Endothelial cell of umbilical vein (primary cell): ENCODE results near the gene DGKI. TPM values are rescaled to one million over a fixed set of nuclear protein-coding genes. Genes with fewer than 3 reads are reported as not detected.

Source experiments
- BruUV-seq: library from RNA; stranded (reverse); fragments of 400-500 nt; replicated peaks from 2 replicates; lab custom pipeline; 2021; lab: Mats Ljungman, UMichigan
- CTCF ChIA-PET: fragments of 300-600, 350-600 bp; sonication (Branson Sonifier 250); formaldehyde crosslinking; loops from one replicate; lab custom pipeline; 2021; ENCODE audit warnings: antibody characterized with exemption, inconsistent platforms; lab: Charles Lee
- POLR2A ChIA-PET: fragments of 300-600, 350-600 bp; sonication (Branson Sonifier 250); formaldehyde crosslinking; loops from one replicate; lab custom pipeline; 2021; ENCODE audit warnings: antibody characterized with exemption, inconsistent platforms; lab: Charles Lee
- DNase-seq: peaks from one replicate; pipeline ENCODE4 v3.0.0-alpha.2; 2011; ENCODE audit warnings: low read depth, low spot score
- FAIRE-seq: peaks from 2 replicates; lab custom pipeline; 2011; peaks lifted over from hg19 to GRCh38; lab: Jason Lieb, UNC
- H2AFZ ChIP-seq: 2 replicates; pipeline ENCODE4 v1.6.0; 2012; ENCODE audit warnings: low read depth, low read length, control low read depth, inconsistent platforms
- H3K27ac ChIP-seq: 2 replicates; pipeline ENCODE4 v1.5.1; 2011; ENCODE audit warnings: low read depth, mild to moderate bottlenecking, control low read depth, low read length, moderate library complexity; ENCODE audit not compliant: insufficient read depth
- H3K27me3 ChIP-seq, 2 experiments: 2 replicates each; pipeline versions ENCODE4 v1.6.0 to v1.6.1; 2011; ENCODE audit warnings: low read length in 2 of 2, mixed read lengths in 1 of 2; ENCODE audit not compliant: control insufficient read depth in 2 of 2, insufficient read depth in 2 of 2
- H3K36me3 ChIP-seq, 2 experiments: 2 replicates in 1 of 2; 3 replicates in 1 of 2; pipeline ENCODE4 v1.5.1; 2011; ENCODE audit warnings: low read length in 2 of 2, mild to moderate bottlenecking in 1 of 2, moderate library complexity in 1 of 2; ENCODE audit not compliant: control insufficient read depth in 2 of 2, insufficient read depth in 2 of 2; ENCODE audit errors: extremely low read depth in 1 of 2
- H3K4me1 ChIP-seq: 3 replicates; pipeline ENCODE4 v1.5.1; 2011; ENCODE audit warnings: mild to moderate bottlenecking, low read length; ENCODE audit not compliant: control insufficient read depth, insufficient read depth; ENCODE audit errors: extremely low read depth
- H3K4me2 ChIP-seq: 2 replicates; pipeline ENCODE4 v1.6.1; 2011; ENCODE audit warnings: low read length, control low read depth, mixed read lengths; ENCODE audit not compliant: insufficient read depth
- H3K4me3 ChIP-seq, 3 experiments: fragments of 200-600 bp in 1 of 3; sonication (generic), shearing (Covaris generic) in 1 of 3; replicated peaks in 1 of 3; 2 replicates each; pipeline ENCODE4 v1.5.1; 2011 to 2016; ENCODE audit warnings: control low read depth in 3 of 3, low read length in 3 of 3, mild to moderate bottlenecking in 2 of 3, inconsistent platforms in 1 of 3, low read depth in 1 of 3, moderate library complexity in 1 of 3; ENCODE audit not compliant: insufficient read depth in 1 of 3
- H3K79me2 ChIP-seq: 2 replicates; pipeline ENCODE4 v1.6.0; 2012; ENCODE audit warnings: low read length, inconsistent platforms; ENCODE audit not compliant: control insufficient read depth, insufficient read depth
- H3K9ac ChIP-seq: replicated peaks from 2 replicates; pipeline ENCODE3; 2011; ENCODE audit warnings: low read length, control low read depth; ENCODE audit not compliant: insufficient read depth; ENCODE audit errors: extremely low read depth
- H3K9me1 ChIP-seq: replicated peaks from 3 replicates; pipeline ENCODE4 v1.6.0; 2011; ENCODE audit warnings: mild to moderate bottlenecking, low read length; ENCODE audit not compliant: control insufficient read depth, insufficient read depth; ENCODE audit errors: extremely low read depth
- H3K9me3 ChIP-seq: replicated peaks from 2 replicates; pipeline ENCODE4 v1.5.1; 2012; ENCODE audit warnings: low read length, inconsistent platforms; ENCODE audit not compliant: control insufficient read depth, insufficient read depth
- H4K20me1 ChIP-seq: replicated peaks from 2 replicates; pipeline ENCODE3; 2011; ENCODE audit warnings: mild to moderate bottlenecking, low read length; ENCODE audit not compliant: control insufficient read depth, insufficient read depth; ENCODE audit errors: extremely low read depth
- EZH2 ChIP-seq: IDR thresholded peaks from 2 replicates; pipeline ENCODE4 v1.6.1; 2012; ENCODE audit warnings: borderline replicate concordance, low read depth, mild to moderate bottlenecking, moderate library complexity, low read length, inconsistent platforms; ENCODE audit not compliant: severe bottlenecking
- FOS ChIP-seq: IDR thresholded peaks from 2 replicates; pipeline ENCODE4 v1.6.1; 2011; ENCODE audit warnings: mild to moderate bottlenecking, low read length, moderate library complexity, borderline replicate concordance; ENCODE audit not compliant: insufficient read depth
- GATA2 ChIP-seq: IDR thresholded peaks from 2 replicates; pipeline ENCODE4 v1.7.0; 2011; ENCODE audit warnings: low read depth, mild to moderate bottlenecking, moderate library complexity, mixed read lengths, low read length; ENCODE audit not compliant: insufficient read length, insufficient read depth
- JUN ChIP-seq: IDR thresholded peaks from 2 replicates; pipeline ENCODE4 v1.6.1; 2011; ENCODE audit warnings: borderline replicate concordance, low read depth; ENCODE audit not compliant: insufficient read length, insufficient read depth
- MYC ChIP-seq: IDR thresholded peaks from one replicate; pipeline ENCODE4 v1.6.1; 2011; ENCODE audit warnings: mild to moderate bottlenecking, low read depth, low read length
- POLR2A ChIP-seq: IDR thresholded peaks from 2 replicates; pipeline ENCODE4 v1.6.1; 2012; ENCODE audit warnings: low read depth, mild to moderate bottlenecking, control low read depth, low read length
- POLR2AphosphoS5 ChIP-seq: IDR thresholded peaks from 2 replicates; pipeline ENCODE4 v1.6.1; 2012; ENCODE audit warnings: low read depth, mild to moderate bottlenecking, control low read depth, low read length, moderate library complexity; ENCODE audit not compliant: insufficient read depth
- dilution Hi-C: fragments of 300-500 bp; cut with MboI; formaldehyde crosslinking; loops from one replicate; pipeline ENCODE4 v1.15.0; 2019; ENCODE audit warnings: low sequenced_read_pairs; ENCODE audit not compliant: extremely low pct_ligation_motif_present
- intact Hi-C: fragments of 100-400 bp; cut with micrococcal nuclease; formaldehyde crosslinking; loops from one replicate; pipeline ENCODE4 v1.10.0; 2022
- polyA plus RNA-seq, 4 experiments: library from polyadenylated mRNA; depleted of rRNA in 3 of 4; stranded (reverse) in 3 of 4; unstranded in 1 of 4; fragments of >200 nt; gene quantifications; 2 replicates each; pipeline versions ENCODE4 v1.2.1 to v1.2.3, GENCODE V29; 2011 to 2012; ENCODE audit warnings: missing spikeins in 1 of 4
- total RNA-seq: library from RNA; stranded (reverse); gene quantifications from 2 replicates; pipeline ENCODE4 v1.2.3, GENCODE V29; 2021
- TF ChIP-seq, protein P1 (sequence below), 2 donors: IDR thresholded peaks; 1 replicate in 1 of 2; 2 replicates in 1 of 2; pipeline ENCODE4 v1.5.1; 2011; ENCODE audit warnings: low read length in 2 of 2, mild to moderate bottlenecking in 2 of 2, moderate library complexity in 2 of 2, control low read depth in 1 of 2, inconsistent platforms in 1 of 2, low read depth in 1 of 2; ENCODE audit not compliant: insufficient read depth in 1 of 2; ENCODE audit errors: extremely low read depth in 1 of 2
- TF ChIP-seq, protein P2 (sequence below): IDR thresholded peaks from 2 replicates; pipeline ENCODE4 v1.6.1; 2011; ENCODE audit not compliant: insufficient read depth, insufficient read length

Gene DGKI
- total and polyA plus RNA-seq, 2 donors (not counting 3 experiments of a cell fraction or from before 2014, with no cell fraction given): 0.11 to 0.51 TPM

DNA sequence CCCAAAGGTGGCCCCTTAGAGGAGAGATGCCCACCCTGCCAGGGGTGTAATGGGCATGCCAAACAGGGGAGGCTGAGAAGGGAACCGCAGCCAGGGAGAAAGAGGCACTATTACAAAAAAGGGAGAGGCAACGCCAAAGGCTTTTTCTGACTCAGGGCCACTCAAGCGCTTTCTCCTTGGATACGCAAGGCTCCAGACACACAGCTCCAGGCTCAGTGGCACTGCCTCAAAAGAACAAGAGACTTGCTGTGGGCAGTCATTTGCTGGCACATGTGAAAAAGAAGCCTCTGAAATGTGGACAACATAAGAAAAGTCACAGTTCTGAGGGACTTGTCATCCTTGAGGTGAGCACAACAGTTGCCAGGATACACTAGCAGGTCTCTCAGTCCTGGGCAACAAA lies 128.4 kb downstream of the DGKI start:
- Histone ChIP-seq H4K20me1 (no peaks in the 10 kb centered on the region), H3K27me3 (peaks cover 0 to under 1% of the 10 kb centered on the region in 2 experiments), H3K4me1 (no peaks in the 10 kb centered on the region), H3K9ac (no peak overlapping the region), H3K4me2 (no peak overlapping the region), H3K9me1 (no peaks in the 10 kb centered on the region), H2AFZ (no peak overlapping the region), H3K79me2 (no peaks in the 10 kb centered on the region), H3K36me3 (no peaks in the 10 kb centered on the region), H3K4me3 (no peak overlapping the region), H3K27ac (no peak overlapping the region), H3K9me3 (no peaks in the 10 kb centered on the region)
- no peak for DNase-seq
- no peak for TF ChIP-seq POLR2A
- TF ChIP-seq EZH2: no peak
- TF ChIP-seq JUN: no peak
- TF ChIP-seq, protein P1, sequence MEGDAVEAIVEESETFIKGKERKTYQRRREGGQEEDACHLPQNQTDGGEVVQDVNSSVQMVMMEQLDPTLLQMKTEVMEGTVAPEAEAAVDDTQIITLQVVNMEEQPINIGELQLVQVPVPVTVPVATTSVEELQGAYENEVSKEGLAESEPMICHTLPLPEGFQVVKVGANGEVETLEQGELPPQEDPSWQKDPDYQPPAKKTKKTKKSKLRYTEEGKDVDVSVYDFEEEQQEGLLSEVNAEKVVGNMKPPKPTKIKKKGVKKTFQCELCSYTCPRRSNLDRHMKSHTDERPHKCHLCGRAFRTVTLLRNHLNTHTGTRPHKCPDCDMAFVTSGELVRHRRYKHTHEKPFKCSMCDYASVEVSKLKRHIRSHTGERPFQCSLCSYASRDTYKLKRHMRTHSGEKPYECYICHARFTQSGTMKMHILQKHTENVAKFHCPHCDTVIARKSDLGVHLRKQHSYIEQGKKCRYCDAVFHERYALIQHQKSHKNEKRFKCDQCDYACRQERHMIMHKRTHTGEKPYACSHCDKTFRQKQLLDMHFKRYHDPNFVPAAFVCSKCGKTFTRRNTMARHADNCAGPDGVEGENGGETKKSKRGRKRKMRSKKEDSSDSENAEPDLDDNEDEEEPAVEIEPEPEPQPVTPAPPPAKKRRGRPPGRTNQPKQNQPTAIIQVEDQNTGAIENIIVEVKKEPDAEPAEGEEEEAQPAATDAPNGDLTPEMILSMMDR (IDR thresholded peaks at IDR 0.05; ENCODE audit: extremely low read depth in 1 of 2, insufficient read depth in 1 of 2, low read depth in 1 of 2, low read length in 2 of 2): no peak
- TF ChIP-seq MYC: no peak
- TF ChIP-seq POLR2AphosphoS5: no peak
- TF ChIP-seq GATA2: no peak
- TF ChIP-seq, protein P2, sequence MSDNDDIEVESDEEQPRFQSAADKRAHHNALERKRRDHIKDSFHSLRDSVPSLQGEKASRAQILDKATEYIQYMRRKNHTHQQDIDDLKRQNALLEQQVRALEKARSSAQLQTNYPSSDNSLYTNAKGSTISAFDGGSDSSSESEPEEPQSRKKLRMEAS: no peak
- TF ChIP-seq FOS: no peak
- no peak for FAIRE-seq
- dilution Hi-C loops (no loop called here), intact Hi-C loops (no loop called here)
- CTCF ChIA-PET: no interaction called here
- POLR2A ChIA-PET: no interaction called here
- no TSS peak for BruUV-seq
